ENCODE results near the gene APOA4. TPM values are rescaled to one million over a fixed set of nuclear protein-coding genes. Genes with fewer than 3 reads are reported as not detected.

The APOA4 gene
- total RNA-seq, 1 donor from 2014 or later = not detected

- no peak for TF ChIP-seq CTCF (IDR thresholded peaks at IDR 0.05)
- Mint-ChIP-seq H3K4me1 (ENCODE audit: low read depth) (no peaks in the 10 kb centered on the region), H3K27ac (ENCODE audit: unreplicated experiment) (no peak overlapping the region), H3K36me3 (ENCODE audit: low read depth) (no peaks in the 10 kb centered on the region), H3K9me3 (ENCODE audit: low read depth) (no peaks in the 10 kb centered on the region), H3K27me3 (ENCODE audit: low read depth) (no peaks in the 10 kb centered on the region), H3K4me3 (ENCODE audit: unreplicated experiment) (no peak overlapping the region)
- no peak for DNase-seq (ENCODE audit: low spot score)
Measured at GRCh38 chr11:116821050-116821918, 1.8 kb downstream of the APOA4 start.

GRCh38 chr11:116819049-116819448 lies 4.1 kb downstream of the APOA4 start:
- no peaks in the 10 kb centered on the region for H3K4me1 Mint-ChIP-seq (ENCODE audit: low read depth)
- no peak for DNase-seq (ENCODE audit: low spot score)
- TF ChIP-seq CTCF (IDR thresholded peaks at IDR 0.05) = no peak
- no peaks in the 10 kb centered on the region for H3K36me3 Mint-ChIP-seq (ENCODE audit: low read depth)
- no peak overlapping the region for H3K27ac Mint-ChIP-seq (ENCODE audit: unreplicated experiment)
- H3K27me3 Mint-ChIP-seq (ENCODE audit: low read depth) = no peaks in the 10 kb centered on the region
- no peak overlapping the region for H3K4me3 Mint-ChIP-seq (ENCODE audit: unreplicated experiment)
- H3K9me3 Mint-ChIP-seq (ENCODE audit: low read depth) = no peaks in the 10 kb centered on the region

DNA sequence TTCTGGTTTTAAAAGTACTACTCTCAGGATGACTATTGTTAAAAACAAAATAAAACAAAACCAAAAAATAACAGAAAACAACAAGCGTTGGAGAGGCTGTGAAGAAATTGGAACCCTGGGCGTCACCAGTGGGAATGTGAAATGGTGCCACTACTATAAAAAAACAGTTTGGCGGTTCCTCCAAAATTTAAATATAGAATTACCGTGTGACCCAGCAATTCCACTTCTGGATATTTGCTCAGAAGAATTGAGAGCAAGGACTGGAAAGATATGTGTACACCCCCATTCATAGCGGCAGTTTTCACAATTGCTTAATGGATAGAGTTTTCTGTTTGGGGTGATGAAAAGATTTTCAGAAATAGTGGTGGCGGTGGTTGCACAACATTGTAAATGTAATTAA lies 8.6 kb downstream of the APOA4 start:
- Mint-ChIP-seq H3K4me3 (ENCODE audit: unreplicated experiment) (no peak overlapping the region), H3K27me3 (ENCODE audit: low read depth) (no peaks in the 10 kb centered on the region), H3K9me3 (ENCODE audit: low read depth) (peaks cover 3% of the 10 kb centered on the region), H3K27ac (ENCODE audit: unreplicated experiment) (no peak overlapping the region), H3K4me1 (ENCODE audit: low read depth) (no peaks in the 10 kb centered on the region), H3K36me3 (ENCODE audit: low read depth) (no peaks in the 10 kb centered on the region)
- no peak for TF ChIP-seq CTCF (IDR thresholded peaks at IDR 0.05)
- no peak for DNase-seq (ENCODE audit: low spot score)

GRCh38 chr11:116813781-116814471 lies 9.2 kb downstream of the APOA4 start:
- H3K27me3 Mint-ChIP-seq (ENCODE audit: low read depth) = no peaks in the 10 kb centered on the region
- no peak for TF ChIP-seq CTCF (IDR thresholded peaks at IDR 0.05)
- no peaks in the 10 kb centered on the region for H3K36me3 Mint-ChIP-seq (ENCODE audit: low read depth)
- no peak overlapping the region for H3K4me3 Mint-ChIP-seq (ENCODE audit: unreplicated experiment)
- H3K4me1 Mint-ChIP-seq (ENCODE audit: low read depth) = no peaks in the 10 kb centered on the region
- no peak for DNase-seq (ENCODE audit: low spot score)
- peaks cover 3% of the 10 kb centered on the region for H3K9me3 Mint-ChIP-seq (ENCODE audit: low read depth)
- H3K27ac Mint-ChIP-seq (ENCODE audit: unreplicated experiment) = no peak overlapping the region

DNA sequence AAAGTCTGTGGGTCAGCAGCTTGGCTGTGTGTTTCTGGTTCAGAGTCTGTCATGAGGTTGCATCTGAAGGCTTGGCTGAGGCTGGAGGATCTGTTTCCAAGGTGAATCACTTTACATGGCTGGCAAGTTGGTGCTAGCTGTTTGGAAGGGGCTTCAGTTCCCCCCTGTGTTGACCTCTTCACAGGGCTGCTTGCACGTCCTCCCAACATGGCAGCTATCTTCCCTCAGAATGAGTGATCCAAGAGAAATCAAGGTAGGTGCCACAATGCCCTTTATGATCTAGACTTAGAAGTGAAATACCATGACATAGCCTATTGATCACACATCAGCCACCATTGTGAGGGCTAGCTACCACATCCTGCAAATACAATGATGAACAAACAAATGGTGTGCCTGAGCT lies 9.9 kb downstream of the APOA4 start:
- Mint-ChIP-seq H3K9me3 (ENCODE audit: low read depth) (peaks cover 3% of the 10 kb centered on the region), H3K4me1 (ENCODE audit: low read depth) (no peaks in the 10 kb centered on the region), H3K27ac (ENCODE audit: unreplicated experiment) (no peak overlapping the region), H3K4me3 (ENCODE audit: unreplicated experiment) (no peak overlapping the region), H3K36me3 (ENCODE audit: low read depth) (no peaks in the 10 kb centered on the region), H3K27me3 (ENCODE audit: low read depth) (no peaks in the 10 kb centered on the region)
- DNase-seq (ENCODE audit: low spot score) = no peak
- no peak for TF ChIP-seq CTCF (IDR thresholded peaks at IDR 0.05)
